ENCODE data around the gene FGL2.

DNA sequence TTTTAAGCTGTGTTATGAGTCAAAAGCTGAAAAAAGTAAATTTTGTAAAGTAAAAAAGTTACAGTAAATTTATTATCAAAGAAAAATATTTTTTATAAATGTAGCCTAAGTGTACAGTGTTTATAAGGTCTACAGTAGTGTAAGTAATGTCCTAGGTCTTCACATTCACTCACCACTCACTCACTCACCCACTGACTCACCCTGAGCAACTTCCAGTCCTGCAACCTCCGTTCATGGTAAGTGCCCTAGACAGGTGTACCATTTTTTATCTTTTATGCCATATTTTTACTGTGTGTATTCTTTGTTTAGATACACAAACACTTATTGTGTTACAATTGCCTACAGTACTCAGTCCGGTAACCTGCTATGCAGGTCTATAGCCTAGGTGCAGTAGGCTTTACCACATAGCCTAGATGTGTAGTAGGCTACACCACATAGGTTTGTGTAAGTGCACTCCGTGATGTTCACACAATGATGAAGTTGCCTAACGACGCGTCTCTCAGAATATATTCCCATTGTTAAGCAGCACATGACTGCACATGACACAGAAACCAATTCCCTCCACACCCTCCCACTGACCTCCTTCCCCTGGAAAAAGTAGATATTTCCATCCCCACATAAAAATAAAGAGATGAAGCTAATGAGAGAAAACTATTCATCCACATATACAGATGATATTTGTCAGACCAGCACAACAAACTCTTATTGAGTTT, 44.8 kb upstream of the FGL2 start:
- TF ChIP-seq EZH2phosphoT487 (IDR thresholded peaks at IDR 0.05; ENCODE audit: borderline replicate concordance, low read depth, low read length) (no peak), CTCF (conservative IDR thresholded peaks at IDR 0.05; ENCODE audit: low read length) (no peak)
